Ecto neural progenitor cell (in vitro differentiated cells): ENCODE data around the gene RUNX2.

Experiments
- DNase-seq: peaks from one replicate; pipeline ENCODE4 v3.0.0-alpha.2; 2018; ENCODE audit warnings: low spot score

RUNX2 gene

DNA sequence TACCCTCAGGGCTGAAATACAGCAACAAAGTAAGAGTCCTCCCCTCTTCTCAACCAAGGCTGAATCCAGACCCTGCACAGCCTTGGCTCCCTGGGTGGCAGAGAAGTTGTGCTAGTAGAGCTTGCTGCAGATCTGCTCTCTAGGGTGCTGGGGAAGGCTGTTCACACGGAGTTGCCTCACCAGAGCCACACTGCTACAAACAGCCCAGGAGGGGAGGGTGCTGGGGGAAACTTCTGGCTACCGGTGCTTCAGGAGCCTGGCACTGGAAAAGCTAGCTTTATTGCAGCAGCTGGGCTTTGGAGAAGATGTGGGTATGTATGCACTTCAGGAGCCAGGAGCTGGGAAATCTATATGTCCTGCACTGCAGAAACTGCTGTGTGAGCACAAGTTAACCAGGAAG lies 87.2 kb downstream of the RUNX2 start:
- no peak for DNase-seq

DNA sequence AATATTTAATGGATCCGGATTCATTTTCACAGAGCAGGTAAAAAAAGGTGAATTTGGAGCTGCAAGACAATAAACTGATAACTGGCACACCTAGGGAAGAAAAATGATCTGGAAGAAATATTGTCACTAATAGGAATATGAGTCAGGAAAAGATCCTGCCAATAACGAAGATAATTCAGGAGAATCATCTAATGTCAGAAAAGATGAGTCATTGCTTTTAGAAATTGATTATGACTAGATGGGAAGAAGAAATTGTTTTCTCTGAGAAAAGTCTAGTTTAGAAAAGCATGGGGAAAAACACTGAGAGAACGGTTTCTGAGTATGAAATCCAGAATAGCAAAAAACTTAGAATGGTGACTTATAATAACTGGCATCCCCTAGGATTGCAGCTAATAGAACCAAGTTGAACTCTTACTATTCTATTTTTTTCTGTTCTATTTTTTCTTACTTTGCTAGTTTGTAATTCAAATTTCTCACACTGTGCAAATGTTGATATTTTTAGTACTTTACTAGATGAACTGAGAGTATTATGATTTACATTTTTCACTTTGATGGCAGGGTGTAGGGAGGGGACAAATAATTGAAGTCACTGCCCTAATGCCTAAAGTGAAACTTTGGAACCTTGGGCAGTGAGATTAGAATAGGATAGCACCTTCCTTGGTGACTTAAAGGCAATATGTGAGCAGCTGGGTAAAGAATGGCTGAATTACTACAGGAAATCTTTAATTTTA lies 87.8 kb downstream of the RUNX2 start:
- DNase-seq: no peak

DNA sequence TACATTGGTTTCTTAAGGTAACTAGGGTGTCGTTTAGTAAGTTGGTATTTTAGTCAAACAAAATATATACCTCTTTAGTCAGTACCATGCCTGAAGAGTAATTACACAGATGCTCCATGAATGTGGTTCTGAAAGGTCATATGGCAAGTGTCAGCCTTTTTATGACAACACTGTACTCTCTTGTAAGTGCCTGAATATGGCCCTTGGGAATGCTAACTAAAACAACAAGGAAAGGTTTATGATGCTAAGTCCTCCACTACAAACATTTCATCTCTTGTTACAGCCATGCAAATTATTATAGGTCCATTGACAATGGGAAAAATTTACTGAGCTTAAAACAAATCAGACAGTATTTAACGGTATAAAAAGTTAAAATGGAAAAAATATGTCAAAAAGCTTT lies 88.6 kb downstream of the RUNX2 start:
- DNase-seq: no peak

DNA sequence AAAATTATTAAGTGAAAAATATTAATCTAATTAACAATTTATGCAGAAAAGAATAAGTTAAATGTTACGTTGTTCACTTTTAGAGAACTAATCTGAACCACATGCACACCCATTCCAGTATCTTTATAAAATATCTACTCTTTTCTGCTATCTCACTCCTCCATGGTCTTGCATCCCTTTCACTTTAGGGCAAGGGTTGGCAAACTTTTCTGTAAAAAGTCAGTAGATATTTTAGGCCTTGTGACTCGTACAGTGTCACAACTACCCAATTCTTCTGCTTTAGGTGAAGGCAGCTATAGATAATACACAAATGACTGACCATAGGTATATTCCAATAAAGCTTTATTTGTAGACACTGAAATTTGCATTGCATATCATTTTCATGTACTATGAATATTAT lies 89.3 kb downstream of the RUNX2 start:
- DNase-seq: no peak

DNA sequence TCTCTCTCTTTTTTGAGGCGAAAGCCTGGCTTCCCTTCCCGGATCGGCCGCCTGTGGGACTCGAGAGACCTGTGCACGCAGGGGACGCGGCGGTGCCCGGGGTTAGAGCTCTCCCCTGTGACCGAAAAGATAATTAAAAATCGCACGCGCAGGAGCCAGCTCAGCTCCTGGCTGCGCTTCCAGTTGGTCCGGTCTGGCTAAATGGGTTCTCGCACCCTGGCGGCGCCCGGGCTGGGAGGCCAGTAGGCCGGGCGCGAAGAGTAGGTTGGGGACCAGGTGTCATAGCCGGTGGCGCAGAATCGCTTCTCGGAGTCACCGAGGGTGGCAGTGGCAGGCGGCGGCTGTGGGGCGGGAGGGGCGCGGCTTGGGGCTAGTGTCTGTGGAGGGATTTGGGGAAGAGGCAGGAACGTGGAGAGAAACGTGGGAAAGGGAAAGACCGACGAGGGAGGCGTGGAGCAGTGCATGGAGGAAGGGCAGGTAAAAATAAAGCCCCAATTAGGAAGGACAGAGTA lies 91.5 kb downstream of the RUNX2 start:
- peak; percentile 79 for DNase-seq

DNA sequence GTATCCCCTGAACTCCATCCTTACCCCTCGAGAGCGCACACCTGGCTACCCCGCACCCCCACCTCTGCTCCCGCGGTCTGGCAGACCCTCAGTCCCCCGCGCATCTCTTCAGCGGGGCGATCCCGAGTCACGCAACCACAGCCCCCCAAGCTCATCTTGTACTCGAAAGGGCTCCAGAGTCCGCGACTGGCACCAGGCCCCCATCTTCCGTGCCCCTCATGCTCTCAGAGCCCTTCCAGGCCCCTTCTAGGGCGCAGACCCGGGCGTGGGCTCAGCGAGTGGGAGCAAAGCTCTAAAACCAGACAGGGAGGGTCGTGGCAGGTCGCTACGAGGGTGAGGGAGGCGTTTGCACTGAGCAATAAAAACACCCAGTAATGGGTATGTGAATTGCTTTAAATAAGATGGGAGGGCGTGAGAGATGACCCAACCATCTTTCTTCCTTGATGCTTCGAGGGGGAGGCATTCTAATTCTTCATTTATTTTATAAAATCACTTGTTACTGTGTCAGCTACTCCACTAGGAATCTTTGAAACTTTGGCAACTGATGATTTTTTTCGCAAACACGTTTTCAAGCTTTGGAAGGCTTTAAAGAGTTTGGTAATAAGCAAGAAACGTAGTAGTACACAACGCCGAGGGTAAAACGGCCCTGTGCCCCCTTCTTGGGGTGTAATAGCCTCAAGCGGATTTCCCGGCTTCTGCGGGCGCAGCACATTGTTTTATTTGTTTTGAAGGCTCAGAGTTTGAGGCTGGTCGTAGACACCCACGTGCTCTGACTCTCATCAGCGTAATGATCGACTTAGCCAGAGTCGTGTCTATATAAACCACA lies 92.2 kb downstream of the RUNX2 start:
- DNase-seq: peak; percentile 52

DNA sequence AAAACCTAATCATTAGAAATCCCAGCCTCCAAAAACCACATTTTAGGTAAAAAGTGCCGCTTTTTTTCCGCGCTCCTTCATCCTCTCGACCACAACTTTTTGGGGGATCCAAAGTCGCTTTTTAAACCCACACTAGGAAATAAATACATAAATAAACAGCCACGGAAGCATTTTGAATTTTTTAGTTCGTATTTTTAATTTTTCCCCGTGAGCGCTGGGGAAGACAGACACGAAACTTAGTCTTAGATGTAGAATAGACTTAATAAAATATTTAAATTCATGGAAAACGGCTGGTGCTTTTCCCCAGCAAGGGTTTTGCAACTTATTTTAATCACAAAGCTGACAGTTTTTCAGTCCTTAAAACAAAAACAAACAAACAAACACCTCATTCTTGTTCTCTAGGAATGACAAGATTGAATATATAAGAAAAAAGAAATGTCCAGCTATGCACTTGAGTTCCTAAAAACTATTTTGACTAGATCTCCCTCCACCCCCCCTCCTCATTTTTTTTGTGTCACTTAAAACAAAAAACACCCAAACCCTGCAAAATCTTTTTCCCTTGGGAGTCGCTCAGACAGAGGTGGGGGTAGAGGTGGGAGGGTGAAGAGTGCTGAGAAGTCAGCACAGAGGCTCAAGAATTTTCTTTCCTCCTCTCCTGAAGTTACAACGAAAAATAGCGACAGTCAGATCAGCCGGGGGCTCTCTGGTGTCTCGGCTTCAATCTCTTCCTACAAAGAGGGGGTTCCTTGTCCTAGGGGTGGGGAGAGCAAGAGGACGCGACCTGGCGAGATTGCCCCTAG lies 93.0 kb downstream of the RUNX2 start:
- DNase-seq: no peak

DNA sequence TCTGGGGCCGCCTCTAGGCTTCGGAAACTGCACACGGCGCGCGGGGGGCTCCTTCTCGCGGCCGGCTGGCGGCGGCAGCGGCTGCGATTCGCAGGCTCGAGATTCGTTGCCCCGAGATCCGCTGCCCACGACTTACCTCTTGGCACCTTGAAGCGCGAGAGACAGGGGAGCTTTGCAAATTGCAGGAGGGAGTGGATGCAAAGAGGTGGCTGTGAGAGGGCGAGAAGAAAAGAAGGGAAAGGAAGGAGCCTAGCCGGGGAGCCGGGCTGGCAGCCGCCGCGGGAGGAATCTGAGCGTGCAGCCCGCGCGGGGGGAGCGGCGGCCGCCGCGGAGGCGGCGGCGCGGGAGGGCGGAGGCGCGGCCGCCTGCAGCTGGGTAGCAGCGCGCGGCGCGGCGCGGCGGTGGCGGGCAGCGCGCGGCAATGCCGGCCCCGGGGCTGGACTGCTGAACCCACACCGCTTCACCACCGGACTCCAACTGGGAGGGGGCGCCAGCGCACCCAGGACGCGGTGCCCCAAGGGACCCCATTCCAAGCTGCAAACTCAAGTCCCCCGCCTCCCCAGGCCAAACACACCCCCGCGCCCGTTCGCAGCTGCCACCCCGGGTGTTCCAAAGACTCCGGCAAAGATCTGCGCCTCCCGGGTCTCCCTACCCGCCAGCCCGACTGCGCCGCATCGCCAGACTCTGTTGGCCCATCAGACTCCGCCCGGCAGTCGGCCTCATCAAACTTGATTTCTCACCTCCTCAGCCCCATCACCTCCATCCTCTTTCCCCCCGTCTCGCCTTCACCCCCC lies 93.8 kb downstream of the RUNX2 start:
- peak; percentile 74 for DNase-seq

DNA sequence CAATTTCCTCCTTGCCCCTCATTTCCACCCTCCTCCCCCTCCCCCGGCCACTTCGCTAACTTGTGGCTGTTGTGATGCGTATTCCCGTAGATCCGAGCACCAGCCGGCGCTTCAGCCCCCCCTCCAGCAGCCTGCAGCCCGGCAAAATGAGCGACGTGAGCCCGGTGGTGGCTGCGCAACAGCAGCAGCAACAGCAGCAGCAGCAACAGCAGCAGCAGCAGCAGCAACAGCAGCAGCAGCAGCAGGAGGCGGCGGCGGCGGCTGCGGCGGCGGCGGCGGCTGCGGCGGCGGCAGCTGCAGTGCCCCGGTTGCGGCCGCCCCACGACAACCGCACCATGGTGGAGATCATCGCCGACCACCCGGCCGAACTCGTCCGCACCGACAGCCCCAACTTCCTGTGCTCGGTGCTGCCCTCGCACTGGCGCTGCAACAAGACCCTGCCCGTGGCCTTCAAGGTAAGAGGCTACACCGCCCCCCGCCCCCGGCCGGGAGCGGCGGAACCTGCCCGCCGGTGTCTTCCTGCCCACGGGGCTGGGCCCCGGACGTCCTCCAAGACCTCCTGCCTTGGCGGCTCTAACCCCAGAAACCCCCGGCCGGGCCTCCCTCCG lies 94.5 kb downstream of the RUNX2 start:
- no peak for DNase-seq

DNA sequence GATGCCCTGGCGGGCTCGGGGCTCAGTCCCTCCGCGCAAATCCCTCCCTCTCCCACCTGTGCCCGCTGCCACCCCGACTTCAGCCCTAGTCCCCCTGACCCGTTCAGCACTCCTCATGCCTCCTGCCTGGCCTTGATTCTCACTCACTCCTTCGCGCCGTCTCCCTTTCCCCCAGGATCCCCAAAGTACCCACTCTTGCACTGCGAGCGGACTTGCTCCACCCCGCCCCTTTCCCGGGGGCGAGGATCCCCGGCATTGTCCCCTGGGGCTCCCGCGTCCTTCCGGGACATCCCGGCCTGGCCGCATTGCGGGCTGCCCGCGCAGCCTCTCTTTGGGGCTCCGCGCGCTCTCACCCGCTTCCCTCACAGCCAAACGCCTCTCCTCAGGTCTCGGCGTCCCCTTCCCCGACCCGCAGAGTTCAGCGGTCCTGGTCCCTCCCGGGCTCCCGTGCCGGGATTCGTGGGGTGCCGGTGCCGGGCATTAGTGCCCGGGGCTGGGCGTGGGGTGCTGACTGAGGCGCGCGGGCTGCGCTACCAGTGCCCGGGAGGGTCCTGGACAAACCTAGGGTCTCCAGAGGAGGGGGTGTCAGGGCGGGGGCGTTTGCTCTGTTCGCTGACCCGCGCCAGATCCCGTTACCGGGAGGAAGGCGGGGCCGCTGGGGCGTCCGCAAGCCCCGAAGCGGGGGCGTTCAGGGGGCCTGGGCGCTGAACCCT lies 95.1 kb downstream of the RUNX2 start:
- peak; percentile 70 for DNase-seq

DNA sequence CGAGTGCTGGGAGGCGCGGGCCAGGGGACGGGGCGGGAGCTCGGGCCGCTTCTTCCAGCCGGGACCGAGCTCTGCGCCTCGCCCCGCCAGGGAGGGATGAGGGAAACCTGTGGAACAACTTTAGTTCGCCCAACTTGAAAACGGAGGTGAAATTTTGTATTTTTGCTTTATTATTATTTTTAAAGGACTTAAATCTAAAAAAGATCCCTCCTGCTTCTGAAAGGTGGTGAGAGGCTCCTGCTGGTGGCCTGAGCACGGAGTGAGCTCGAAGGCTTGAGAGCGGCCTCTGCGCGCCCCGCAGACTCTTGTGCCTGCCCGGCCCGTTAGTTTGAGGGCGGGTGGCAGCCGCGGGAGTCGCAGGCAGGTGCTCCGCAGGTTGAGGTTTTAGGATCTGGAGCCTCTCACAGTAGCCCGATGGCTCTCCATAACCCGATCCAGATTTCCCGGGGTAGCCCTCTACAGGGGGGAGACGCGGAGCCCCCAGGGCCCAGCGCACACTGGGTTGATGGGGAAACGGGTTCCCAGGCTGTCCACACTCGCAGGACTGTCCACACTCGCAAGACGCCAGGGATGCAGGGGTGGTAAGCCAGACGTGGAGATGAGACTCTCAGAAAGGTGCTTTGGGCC lies 95.8 kb downstream of the RUNX2 start:
- peak; percentile 62 for DNase-seq

DNA sequence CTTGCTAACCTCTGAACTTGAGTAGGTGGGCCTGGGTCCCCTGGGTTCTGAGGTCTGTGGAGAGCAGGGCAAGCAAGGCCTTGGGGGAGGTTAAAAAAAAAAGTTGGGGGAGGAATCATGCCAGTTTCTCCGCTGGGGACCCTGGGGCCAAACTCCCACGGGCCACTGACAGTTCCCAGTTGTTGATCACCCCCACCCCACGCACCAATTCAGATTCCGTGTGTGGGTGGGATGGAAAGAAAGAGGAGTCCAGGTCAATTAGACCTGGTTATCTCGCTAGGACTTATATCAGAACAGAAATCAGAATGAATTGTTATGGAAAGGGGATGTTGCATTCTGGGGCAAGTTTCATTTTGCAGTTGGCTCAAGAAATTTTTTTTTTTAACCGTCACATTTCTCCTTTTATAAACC lies 96.3 kb downstream of the RUNX2 start:
- DNase-seq: no peak

DNA sequence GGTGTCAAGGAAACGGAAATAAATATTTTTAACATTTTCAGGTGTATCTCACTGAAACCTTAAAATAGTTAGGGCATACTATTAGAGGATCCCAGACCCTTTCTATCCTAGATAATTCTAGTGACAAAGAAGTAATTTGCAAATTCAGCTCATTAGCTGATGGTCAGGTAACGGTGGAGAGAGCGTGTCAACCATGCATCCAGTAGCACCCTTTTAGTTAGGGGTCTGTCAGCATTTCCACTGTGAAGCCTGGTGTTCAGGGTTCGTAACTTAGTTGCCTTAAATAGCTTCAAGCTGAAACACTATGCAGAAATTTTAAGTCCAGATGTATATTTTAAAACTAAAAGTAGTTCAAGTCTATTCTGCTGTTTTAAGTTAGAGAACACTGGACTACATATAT lies 98.1 kb downstream of the RUNX2 start:
- DNase-seq: no peak

DNA sequence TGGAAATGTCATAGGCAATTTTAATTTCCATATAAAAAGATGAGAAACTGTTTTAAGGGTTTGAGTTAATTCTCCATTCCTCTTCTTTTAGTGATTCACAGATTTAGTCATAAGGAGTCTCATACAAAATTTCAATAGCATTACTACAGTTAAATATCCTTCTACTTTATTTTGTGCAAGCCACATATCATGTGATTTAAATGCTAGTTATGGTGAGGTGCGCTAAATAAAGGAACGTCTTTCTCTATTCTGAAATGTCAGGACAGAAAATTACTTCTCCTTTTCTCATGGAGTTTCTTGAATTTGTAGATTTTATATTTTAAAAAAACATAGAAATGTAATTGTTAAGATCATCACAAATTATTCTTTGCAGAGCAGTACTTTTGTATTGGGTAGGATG lies 99.6 kb downstream of the RUNX2 start:
- no peak for DNase-seq

DNA sequence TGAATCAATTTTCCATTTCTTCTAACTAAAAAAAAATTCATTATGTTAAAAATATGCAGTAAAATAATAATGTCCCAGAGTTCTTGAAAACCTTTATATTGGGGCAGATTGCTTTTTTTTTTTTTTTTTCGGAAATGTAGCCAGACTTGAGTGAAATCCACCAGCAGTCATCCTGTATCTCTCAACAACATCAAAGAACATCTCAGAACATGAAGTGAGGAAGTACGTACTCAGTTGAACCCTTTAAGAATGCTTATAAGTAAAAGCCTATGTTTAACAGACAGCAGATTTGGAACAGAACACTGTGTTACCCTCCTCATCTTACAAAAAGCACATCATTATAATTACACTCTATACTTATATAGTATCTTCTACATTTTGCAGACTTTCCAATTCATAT lies 100.6 kb downstream of the RUNX2 start:
- DNase-seq: no peak

DNA sequence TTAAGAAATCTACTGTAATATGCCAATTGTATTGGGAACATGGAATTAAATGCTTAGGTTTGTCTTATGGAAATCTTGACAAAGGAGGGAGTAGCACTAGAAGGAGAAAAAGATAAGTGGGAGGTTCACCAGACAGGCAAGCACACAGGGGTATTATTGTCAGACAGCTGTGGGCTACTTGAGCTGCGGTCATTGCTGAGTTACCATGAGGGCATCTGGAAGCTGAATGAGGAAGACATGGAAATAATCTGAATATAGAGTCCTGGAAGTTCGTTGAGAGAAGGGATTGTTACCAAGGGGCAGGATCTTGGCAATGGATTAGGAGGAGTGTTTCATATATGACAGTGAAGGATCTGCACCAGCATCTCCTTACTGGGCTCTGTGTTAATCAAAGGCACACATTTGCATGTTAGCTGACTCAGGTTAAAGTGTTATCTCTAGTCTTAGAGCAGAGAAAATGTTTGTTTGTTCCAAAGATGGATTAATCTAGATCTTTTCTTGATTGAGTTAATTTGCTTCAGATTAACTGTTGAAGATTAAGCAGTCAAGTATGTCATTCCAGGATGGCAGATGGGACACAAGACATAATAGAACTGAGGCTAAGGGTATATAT lies 102.6 kb downstream of the RUNX2 start:
- DNase-seq: no peak

DNA sequence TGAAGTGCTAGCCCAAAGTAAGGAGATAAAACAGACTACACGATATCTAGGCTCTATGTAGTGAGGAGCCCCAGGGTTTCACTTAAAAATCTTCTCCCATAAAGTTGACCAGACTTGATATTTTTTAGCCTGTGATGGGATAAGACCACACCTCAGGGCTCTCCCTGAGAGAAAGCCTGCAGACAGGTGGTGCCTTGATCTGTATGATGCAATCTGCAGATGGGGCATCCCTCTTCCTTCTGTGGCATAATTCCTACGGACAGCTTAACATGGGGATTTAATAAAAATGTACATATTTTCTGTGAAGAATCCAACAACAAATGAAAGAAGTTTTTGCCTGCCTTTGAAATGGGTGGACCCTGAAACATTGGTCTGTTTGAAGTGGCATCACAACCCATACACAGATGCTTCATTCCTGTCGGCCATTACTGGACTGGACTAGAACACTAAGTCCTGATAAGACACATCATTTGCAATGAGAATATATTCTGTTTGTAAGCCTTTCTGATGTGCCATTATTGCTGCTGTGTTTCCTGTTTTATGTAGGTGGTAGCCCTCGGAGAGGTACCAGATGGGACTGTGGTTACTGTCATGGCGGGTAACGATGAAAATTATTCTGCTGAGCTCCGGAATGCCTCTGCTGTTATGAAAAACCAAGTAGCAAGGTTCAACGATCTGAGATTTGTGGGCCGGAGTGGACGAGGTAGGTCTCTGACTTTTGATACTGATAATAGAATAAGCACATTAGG lies 103.4 kb downstream of the RUNX2 start:
- no peak for DNase-seq

DNA sequence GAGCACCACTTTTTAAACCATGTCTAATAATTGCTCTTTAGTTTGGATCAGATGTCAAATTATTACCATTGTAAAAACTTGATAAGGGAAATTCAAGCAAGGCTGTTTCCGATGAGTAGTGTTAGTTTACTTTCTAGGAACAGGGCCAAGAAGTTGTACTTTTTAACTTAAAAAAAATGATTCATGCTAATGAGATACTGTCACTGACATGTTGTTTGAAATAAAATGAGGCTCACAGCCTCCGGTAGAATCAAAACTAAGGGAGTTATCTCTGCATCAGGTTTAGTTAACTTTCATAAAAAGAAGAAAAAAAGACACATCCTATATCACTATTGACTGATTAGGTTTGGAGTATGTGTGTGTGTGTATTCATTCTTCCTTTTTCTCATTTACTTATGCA lies 104.8 kb downstream of the RUNX2 start:
- DNase-seq: no peak
